Spinal cord (tissue), 10 donors: ENCODE measurements around the gene GJB2. TPM values are rescaled to one million over a fixed set of nuclear protein-coding genes. Genes with fewer than 3 reads are reported as not detected.

Source experiments
- DNase-seq, 6 donors: peaks; one replicate each; pipeline versions ENCODE4 v3.0.0 to v3.0.0-alpha.2; 2013 to 2015; ENCODE audit warnings: low spot score in 6 of 6, low read depth in 4 of 6
- H3K27ac ChIP-seq: one replicate; pipeline ENCODE4 v1.5.1; 2013; ENCODE audit warnings: low read depth, low read length, control low read depth
- H3K27me3 ChIP-seq: one replicate; pipeline ENCODE4 v1.6.1; 2013; ENCODE audit warnings: low read length; ENCODE audit not compliant: control insufficient read depth, insufficient read depth
- H3K36me3 ChIP-seq: one replicate; pipeline ENCODE4 v1.6.1; 2013; ENCODE audit warnings: low read length; ENCODE audit not compliant: control insufficient read depth, insufficient read depth
- H3K4me1 ChIP-seq: one replicate; pipeline ENCODE4 v1.6.1; 2013; ENCODE audit warnings: low read length; ENCODE audit not compliant: control insufficient read depth, insufficient read depth
- H3K4me3 ChIP-seq: one replicate; pipeline ENCODE4 v1.5.1; 2013; ENCODE audit warnings: low read depth, low read length, control low read depth
- H3K9me3 ChIP-seq: one replicate; pipeline ENCODE4 v1.6.1; 2013; ENCODE audit warnings: low read length; ENCODE audit not compliant: control insufficient read depth, insufficient read depth
- WGBS: methylation state at CpG from one replicate; pipeline ENCODE4 v1.1.5; 2013; ENCODE audit warnings: missing lambda C conversion rate; ENCODE audit not compliant: insufficient coverage; 5-methylcytosine and 5-hydroxymethylcytosine counted together
- polyA plus RNA-seq, 2 donors: library from polyadenylated mRNA; unstranded; fragments of 120-200 nt; gene quantifications; one replicate each; pipeline ENCODE4 v1.2.1, GENCODE V29; 2013; ENCODE audit not compliant: insufficient read length in 2 of 2
- total RNA-seq, 2 donors: library from RNA; depleted of rRNA in 1 of 2; stranded (reverse); fragments of 120-200 nt in 1 of 2; fragments of >200 nt in 1 of 2; gene quantifications; one replicate each; pipeline versions ENCODE4 v1.2.3 to v1.2.4, GENCODE V29; 2013 to 2014
- donor health status: healthy.

Gene GJB2
- total and polyA plus RNA-seq, 4 donors: 5.5 to 343 (median 76.5) TPM

DNA sequence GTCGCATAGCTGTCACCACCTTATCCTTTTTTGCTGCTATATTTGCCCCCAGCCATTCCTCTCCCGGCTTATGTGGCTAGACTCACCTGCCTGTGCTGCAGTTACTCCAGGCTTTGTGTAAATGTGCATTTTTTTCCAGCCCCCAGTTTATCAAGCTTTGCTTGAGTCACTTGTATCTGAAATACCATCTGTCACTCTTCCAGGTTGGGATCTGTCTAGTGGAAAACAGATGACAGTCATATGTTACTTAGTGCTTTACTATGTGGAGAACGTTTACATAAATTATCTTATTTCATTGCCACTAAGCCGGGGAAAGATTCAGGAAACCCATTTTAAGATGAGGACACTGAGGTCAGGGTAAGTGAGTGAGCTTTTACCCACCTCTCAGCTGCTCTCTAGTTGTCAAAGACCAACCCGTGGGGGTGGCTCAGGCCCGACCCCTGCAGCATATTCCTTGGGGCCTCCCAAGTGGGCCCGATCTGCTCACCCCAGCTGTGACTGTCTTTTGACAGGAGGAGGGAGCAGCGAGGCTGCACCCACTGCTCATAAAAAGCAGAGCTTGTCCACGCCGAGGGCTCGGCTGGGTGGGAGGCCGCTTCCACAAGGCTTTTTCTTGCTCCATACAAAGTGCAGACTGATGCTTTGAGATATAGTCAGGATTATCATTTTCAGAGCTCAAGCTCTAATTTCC is 7.2 kb downstream of the GJB2 start:
- no peaks in the 10 kb centered on the region for H3K9me3 ChIP-seq
- H3K4me1 ChIP-seq: no peaks in the 10 kb centered on the region
- 69% methylated on average over 6 of the region's 12 CpGs for whole genome bisulfite sequencing
- H3K27ac ChIP-seq: no peak overlapping the region
- peaks cover 19% of the 10 kb centered on the region for H3K27me3 ChIP-seq
- H3K4me3 ChIP-seq: no peak overlapping the region
- DNase-seq: peak in 1 of 6 donors; percentile 55
- H3K36me3 ChIP-seq: no peaks in the 10 kb centered on the region

DNA sequence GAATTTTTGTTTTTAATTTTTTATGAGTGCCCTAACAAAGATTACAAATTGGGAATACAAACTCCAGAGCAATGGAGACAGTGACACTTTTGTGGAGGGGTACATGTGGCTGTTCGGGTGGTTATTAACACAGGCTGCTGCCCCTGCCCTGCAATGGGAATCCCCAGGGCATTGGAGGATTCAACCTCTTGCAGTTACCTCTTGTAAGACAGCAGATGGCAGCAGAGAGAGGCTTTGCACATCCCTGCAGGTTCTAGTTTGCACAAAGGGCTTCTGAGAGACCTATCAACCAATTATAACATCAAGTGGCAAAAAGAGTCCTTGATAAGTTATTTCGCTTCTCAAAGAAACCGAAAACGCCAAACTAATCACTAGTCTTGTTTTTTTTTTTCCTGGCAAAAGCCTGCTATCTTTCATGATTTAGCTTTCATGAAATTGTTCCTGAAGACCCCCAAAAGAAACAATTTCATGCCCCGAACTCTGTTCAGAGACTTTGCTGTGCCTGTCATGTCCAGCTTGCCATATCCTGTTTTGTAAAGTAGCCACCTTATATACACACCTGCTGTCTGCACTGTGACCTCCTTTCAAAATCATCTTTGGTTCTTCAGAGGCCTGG is 10.4 kb downstream of the GJB2 start:
- no peak overlapping the region for H3K4me3 ChIP-seq
- peak in 5 of 6 donors; percentile 63 to 94 (median 67) for DNase-seq
- 28% methylated on average over 4 of the region's 5 CpGs for WGBS
- no peak overlapping the region for H3K27ac ChIP-seq
- peaks cover 20% of the 10 kb centered on the region for H3K27me3 ChIP-seq
- H3K36me3 ChIP-seq: no peaks in the 10 kb centered on the region
- no peaks in the 10 kb centered on the region for H3K9me3 ChIP-seq
- H3K4me1 ChIP-seq: peaks cover 6% of the 10 kb centered on the region

- peak in 2 of 6 donors; percentile 69 to 88 for DNase-seq
- no peaks in the 10 kb centered on the region for H3K9me3 ChIP-seq
- H3K4me1 ChIP-seq: peaks cover 12% of the 10 kb centered on the region
- peaks cover 29% of the 10 kb centered on the region for H3K27me3 ChIP-seq
- WGBS: 20% methylated on average over 1 of the region's 3 CpGs
- no peak overlapping the region for H3K27ac ChIP-seq
- H3K36me3 ChIP-seq: no peaks in the 10 kb centered on the region
- H3K4me3 ChIP-seq: no peak overlapping the region
Measured at GRCh38 chr13:20181188-20181587, 11.6 kb downstream of the GJB2 start.

GRCh38 chr13:20178156-20178555 is 14.6 kb downstream of the GJB2 start:
- no peaks in the 10 kb centered on the region for H3K9me3 ChIP-seq
- H3K27me3 ChIP-seq: peaks cover 29% of the 10 kb centered on the region
- peaks cover 12% of the 10 kb centered on the region for H3K4me1 ChIP-seq
- WGBS: 73% methylated on average over 5 of the region's 5 CpGs
- no peak overlapping the region for H3K4me3 ChIP-seq
- no peak for DNase-seq
- H3K27ac ChIP-seq: no peak overlapping the region
- no peaks in the 10 kb centered on the region for H3K36me3 ChIP-seq

GRCh38 chr13:20177049-20177831 is 15.5 kb downstream of the GJB2 start:
- Histone ChIP-seq H3K27ac (no peak overlapping the region), H3K27me3 (peaks cover 29% of the 10 kb centered on the region), H3K36me3 (no peaks in the 10 kb centered on the region)

GRCh38 chr13:20175907-20176652 is 16.7 kb downstream of the GJB2 start:
- WGBS: 76% methylated on average over 13 of the region's 14 CpGs
- Histone ChIP-seq H3K4me3 (no peak overlapping the region), H3K27me3 (peaks cover 29% of the 10 kb centered on the region), H3K27ac (no peak overlapping the region), H3K36me3 (no peaks in the 10 kb centered on the region), H3K4me1 (peaks cover 12% of the 10 kb centered on the region), H3K9me3 (no peaks in the 10 kb centered on the region)
- peak in 1 of 6 donors; percentile 43 for DNase-seq

More at GRCh38 chr13:20177049-20177831, 15.5 kb downstream of the GJB2 start:
- Histone ChIP-seq H3K4me1 (peaks cover 12% of the 10 kb centered on the region), H3K9me3 (no peaks in the 10 kb centered on the region), H3K4me3 (no peak overlapping the region)
- WGBS: 36% methylated on average over 67 of the region's 67 CpGs
- no peak for DNase-seq

GRCh38 chr13:20175406-20175794 is 17.3 kb downstream of the GJB2 start:
- DNase-seq: no peak
- H3K36me3 ChIP-seq: no peaks in the 10 kb centered on the region
- 67% methylated on average over 1 of the region's 3 CpGs for WGBS
- peaks cover 31% of the 10 kb centered on the region for H3K27me3 ChIP-seq
- no peaks in the 10 kb centered on the region for H3K9me3 ChIP-seq
- H3K4me3 ChIP-seq: no peak overlapping the region
- peaks cover 12% of the 10 kb centered on the region for H3K4me1 ChIP-seq
- no peak overlapping the region for H3K27ac ChIP-seq

DNA sequence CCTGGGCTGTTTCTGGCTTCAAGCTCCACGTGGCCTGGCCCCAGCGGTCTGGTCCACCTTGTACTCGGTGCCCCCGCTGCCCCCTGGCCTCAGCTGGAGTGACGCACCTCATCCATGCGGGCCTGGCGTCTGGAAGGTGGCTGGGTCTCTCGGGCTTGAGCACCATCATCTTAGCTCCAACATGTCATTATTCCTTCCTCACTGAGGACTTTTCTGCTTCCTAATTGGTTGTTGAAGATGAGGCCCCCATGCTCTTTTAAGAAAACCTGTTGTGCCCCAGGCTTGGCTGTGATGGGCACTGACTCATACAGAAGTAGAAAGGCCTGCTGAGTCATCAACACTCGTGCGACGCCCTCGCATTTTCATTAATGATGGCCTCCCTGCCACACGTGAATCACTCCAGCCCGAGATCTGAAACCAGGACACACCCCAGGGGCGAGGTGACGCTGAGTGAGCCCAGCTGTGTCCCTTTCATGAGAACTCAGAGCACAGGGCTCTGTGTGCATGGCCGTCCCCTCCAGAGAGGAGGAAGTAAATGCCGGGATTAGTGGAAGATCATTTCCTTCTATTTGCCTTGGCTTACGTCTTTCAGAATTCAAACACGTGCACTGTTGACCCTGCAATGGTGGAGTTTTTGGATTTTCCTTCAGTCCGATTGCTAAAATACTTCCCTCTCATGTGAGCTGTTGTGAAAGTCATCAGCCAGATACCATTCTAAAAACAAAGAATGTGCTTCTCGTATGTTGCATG is 17.9 kb downstream of the GJB2 start:
- 66% methylated on average over 13 of the region's 22 CpGs for WGBS
- Histone ChIP-seq H3K36me3 (no peaks in the 10 kb centered on the region), H3K4me1 (peaks cover 12% of the 10 kb centered on the region), H3K27me3 (peaks cover 31% of the 10 kb centered on the region), H3K4me3 (no peak overlapping the region), H3K27ac (no peak overlapping the region), H3K9me3 (no peaks in the 10 kb centered on the region)
- DNase-seq: peak in 1 of 6 donors; percentile 25
